SK-N-MC (cell line): Measurements from ENCODE around the gene VIP.
"Not testable (repeated sequence)": the region's sequence is repeated elsewhere in the genome, so short reads cannot be mapped to it uniquely, and the experiment has no call there.

Experiments used
- DNase-seq: peaks from one replicate; pipeline ENCODE4 v3.0.0-alpha.2; 2011; ENCODE audit warnings: low read depth, low spot score
- H3K27ac ChIP-seq: fragments of 200-600 bp; sonication (generic); 2 replicates; pipeline ENCODE4 v1.5.1; 2016; ENCODE audit warnings: mixed run types
- H3K36me3 ChIP-seq: fragments of 200-600 bp; sonication (generic); 2 replicates; pipeline ENCODE4 v1.6.1; 2017; ENCODE audit warnings: antibody characterized with exemption, low read length, mixed read lengths; ENCODE audit not compliant: insufficient read depth
- H3K4me3 ChIP-seq: fragments of 200-600 bp; sonication (generic); 2 replicates; pipeline ENCODE4 v1.5.1; 2016
- H3K9ac ChIP-seq: fragments of 200-600 bp; sonication (generic); 2 replicates; pipeline ENCODE4 v1.8.0; 2017; ENCODE audit warnings: mixed run types, mixed read lengths; ENCODE audit not compliant: insufficient read length
- H3K9me3 ChIP-seq: fragments of 200-600 bp; sonication (generic); 2 replicates; pipeline ENCODE4 v1.6.1; 2017; ENCODE audit warnings: low read depth, mild to moderate bottlenecking, antibody characterized with exemption, low read length, moderate library complexity, mixed read lengths
- EZH2 ChIP-seq: fragments of 200-600 bp; sonication (generic); IDR thresholded peaks from one replicate; pipeline ENCODE4 v1.6.1; 2017; ENCODE audit warnings: antibody characterized with exemption
- FOXP2 ChIP-seq: optimal IDR thresholded peaks from 2 replicates; pipeline ENCODE3; 2011; ENCODE audit warnings: mild to moderate bottlenecking, moderate library complexity; ENCODE audit not compliant: insufficient read depth; ENCODE audit errors: extremely low read length, control extremely low read depth
- POLR2AphosphoS5 ChIP-seq: IDR thresholded peaks from 2 replicates; pipeline ENCODE4 v1.6.1; 2012; ENCODE audit warnings: mild to moderate bottlenecking, low read depth, low read length, borderline replicate concordance

VIP gene

GRCh38 chr6:152750694-152751093, at the start of gene VIP:
TSS of gene VIP (plus strand) at chr6:152750797. CDS start at chr6:152752178, 1,381 bp downstream.
- H3K36me3 ChIP-seq = no peaks in the 10 kb centered on the region
- TF ChIP-seq POLR2AphosphoS5 (no peak), FOXP2 (no peak), EZH2 (no peak)
- H3K9me3 ChIP-seq = no peaks in the 10 kb centered on the region
- no peak within 1 kb of the TSS for H3K9ac ChIP-seq
- H3K4me3 ChIP-seq = no peak within 1 kb of the TSS
- no peak for DNase-seq
- H3K27ac ChIP-seq = no peak within 1 kb of the TSS

- no peak for DNase-seq
- no peak overlapping the region for H3K4me3 ChIP-seq
- H3K9ac ChIP-seq = no peak overlapping the region
- H3K36me3 ChIP-seq = no peaks in the 10 kb centered on the region
- H3K27ac ChIP-seq = no peak overlapping the region
- H3K9me3 ChIP-seq = no peaks in the 10 kb centered on the region
- TF ChIP-seq FOXP2 (no peak), POLR2AphosphoS5 (no peak), EZH2 (no peak)
Measured at GRCh38 chr6:152701081-152701862, 49.3 kb upstream of the VIP start.

GRCh38 chr6:152701863-152702401, 48.7 kb upstream of the VIP start:
- Histone ChIP-seq H3K4me3 (no peak overlapping the region), H3K27ac (no peak overlapping the region), H3K9ac (no peak overlapping the region), H3K36me3 (no peaks in the 10 kb centered on the region), H3K9me3 (no peaks in the 10 kb centered on the region)
- no peak for DNase-seq
- TF ChIP-seq POLR2AphosphoS5 (no peak), EZH2 (no peak), FOXP2 (no peak)

GRCh38 chr6:152703750-152704149, 46.8 kb upstream of the VIP start:
- DNase-seq, H3K36me3 ChIP-seq, H3K27ac ChIP-seq, H3K9me3 ChIP-seq, H3K9ac ChIP-seq, H3K4me3 ChIP-seq: not testable (repeated sequence)

- no peak overlapping the region for H3K9ac ChIP-seq
- H3K36me3 ChIP-seq = no peaks in the 10 kb centered on the region
- no peak for DNase-seq
- H3K4me3 ChIP-seq = no peak overlapping the region
- H3K27ac ChIP-seq = no peak overlapping the region
- TF ChIP-seq POLR2AphosphoS5 (no peak), EZH2 (no peak), FOXP2 (no peak)
- no peaks in the 10 kb centered on the region for H3K9me3 ChIP-seq
Measured at GRCh38 chr6:152705327-152705726, 45.3 kb upstream of the VIP start.

- Histone ChIP-seq H3K27ac (no peak overlapping the region), H3K9me3 (no peaks in the 10 kb centered on the region), H3K4me3 (no peak overlapping the region), H3K36me3 (no peaks in the 10 kb centered on the region), H3K9ac (no peak overlapping the region)
- no peak for DNase-seq
- TF ChIP-seq FOXP2 = no peak
Measured at GRCh38 chr6:152716322-152716721, 34.3 kb upstream of the VIP start.

GRCh38 chr6:152720974-152721373, 29.6 kb upstream of the VIP start:
- no peak overlapping the region for H3K9ac ChIP-seq
- H3K9me3 ChIP-seq = no peaks in the 10 kb centered on the region
- TF ChIP-seq EZH2 (no peak), POLR2AphosphoS5 (no peak), FOXP2 (no peak)
- H3K27ac ChIP-seq = no peak overlapping the region
- no peaks in the 10 kb centered on the region for H3K36me3 ChIP-seq
- no peak for DNase-seq
- H3K4me3 ChIP-seq = no peak overlapping the region

- no peak for DNase-seq
- H3K4me3 ChIP-seq = no peak overlapping the region
- no peak overlapping the region for H3K27ac ChIP-seq
- no peaks in the 10 kb centered on the region for H3K36me3 ChIP-seq
- no peaks in the 10 kb centered on the region for H3K9me3 ChIP-seq
- TF ChIP-seq EZH2 (no peak), FOXP2 (no peak), POLR2AphosphoS5 (no peak)
- no peak overlapping the region for H3K9ac ChIP-seq
Measured at GRCh38 chr6:152721956-152722355, 28.6 kb upstream of the VIP start.

GRCh38 chr6:152723398-152723797, 27.2 kb upstream of the VIP start:
- H3K4me3 ChIP-seq = no peak overlapping the region
- H3K36me3 ChIP-seq = no peaks in the 10 kb centered on the region
- TF ChIP-seq POLR2AphosphoS5 = no peak
- no peak for TF ChIP-seq FOXP2
- no peak for TF ChIP-seq EZH2
- no peak overlapping the region for H3K9ac ChIP-seq
- no peak overlapping the region for H3K27ac ChIP-seq
- H3K9me3 ChIP-seq = no peaks in the 10 kb centered on the region
- DNase-seq = no peak
